Kidney epithelial cell (primary cell): ENCODE measurements around the gene RNF112. TPM values are rescaled to one million over a fixed set of nuclear protein-coding genes. Genes with fewer than 3 reads are reported as not detected.

Source experiments
- DNase-seq: peaks from one replicate; pipeline ENCODE4 v3.0.0-alpha.2; 2010; ENCODE audit warnings: low read depth
- H3K27me3 ChIP-seq: 2 replicates; pipeline ENCODE4 v1.6.0; 2011; ENCODE audit warnings: low read length; ENCODE audit not compliant: control insufficient read depth, insufficient read depth
- H3K36me3 ChIP-seq: 2 replicates; pipeline ENCODE4 v1.5.1; 2011; ENCODE audit warnings: low read length; ENCODE audit not compliant: control insufficient read depth, insufficient read depth
- H3K4me3 ChIP-seq: 2 replicates; pipeline ENCODE4 v1.5.1; 2011; ENCODE audit warnings: low read depth, mild to moderate bottlenecking, control low read depth, low read length
- CTCF ChIP-seq: IDR thresholded peaks from 2 replicates; pipeline ENCODE4 v1.5.1; 2011; ENCODE audit warnings: mild to moderate bottlenecking, moderate library complexity, low read length, control low read depth, inconsistent platforms; ENCODE audit not compliant: insufficient read depth, poor library complexity, severe bottlenecking
- total RNA-seq: library from RNA; depleted of rRNA; stranded (reverse); fragments of >200 nt; gene quantifications from 2 replicates; pipeline ENCODE4 v1.2.3, GENCODE V29; 2015

The RNF112 gene
- total RNA-seq, 1 donor from 2014 or later, result 0.08 TPM

DNA sequence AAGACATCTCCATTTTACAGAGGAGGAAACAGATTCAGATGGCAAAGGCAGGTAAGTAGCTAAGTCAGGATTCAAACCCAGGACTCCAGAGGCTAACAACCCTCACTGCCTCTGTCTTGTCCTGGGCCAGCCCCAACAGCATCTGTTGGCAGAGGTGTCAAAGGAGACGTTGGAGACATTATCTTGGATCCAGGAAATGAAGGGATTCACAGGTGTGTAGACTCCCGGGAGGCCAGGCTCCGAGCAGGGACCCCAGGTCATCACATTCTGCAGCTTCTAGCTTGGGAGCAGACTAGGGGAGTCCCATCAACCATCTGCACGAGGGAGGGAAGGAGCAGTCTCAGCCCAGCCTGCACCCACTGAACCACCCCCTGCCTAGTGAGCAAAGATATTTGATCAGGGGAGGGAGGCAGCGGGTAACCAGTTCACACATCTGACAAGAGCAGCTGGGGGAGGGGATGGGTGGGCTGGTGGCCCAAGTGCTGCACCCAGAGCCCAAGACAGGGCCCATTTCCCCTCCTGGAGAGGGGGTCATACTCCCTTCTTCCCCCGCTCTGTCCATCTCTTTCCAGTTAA, 47.5 kb upstream of the RNF112 start:
- Histone ChIP-seq H3K36me3 (no peaks in the 10 kb centered on the region), H3K27me3 (no peaks in the 10 kb centered on the region), H3K4me3 (no peak overlapping the region)
- DNase-seq, result no peak
- TF ChIP-seq CTCF, result no peak

DNA sequence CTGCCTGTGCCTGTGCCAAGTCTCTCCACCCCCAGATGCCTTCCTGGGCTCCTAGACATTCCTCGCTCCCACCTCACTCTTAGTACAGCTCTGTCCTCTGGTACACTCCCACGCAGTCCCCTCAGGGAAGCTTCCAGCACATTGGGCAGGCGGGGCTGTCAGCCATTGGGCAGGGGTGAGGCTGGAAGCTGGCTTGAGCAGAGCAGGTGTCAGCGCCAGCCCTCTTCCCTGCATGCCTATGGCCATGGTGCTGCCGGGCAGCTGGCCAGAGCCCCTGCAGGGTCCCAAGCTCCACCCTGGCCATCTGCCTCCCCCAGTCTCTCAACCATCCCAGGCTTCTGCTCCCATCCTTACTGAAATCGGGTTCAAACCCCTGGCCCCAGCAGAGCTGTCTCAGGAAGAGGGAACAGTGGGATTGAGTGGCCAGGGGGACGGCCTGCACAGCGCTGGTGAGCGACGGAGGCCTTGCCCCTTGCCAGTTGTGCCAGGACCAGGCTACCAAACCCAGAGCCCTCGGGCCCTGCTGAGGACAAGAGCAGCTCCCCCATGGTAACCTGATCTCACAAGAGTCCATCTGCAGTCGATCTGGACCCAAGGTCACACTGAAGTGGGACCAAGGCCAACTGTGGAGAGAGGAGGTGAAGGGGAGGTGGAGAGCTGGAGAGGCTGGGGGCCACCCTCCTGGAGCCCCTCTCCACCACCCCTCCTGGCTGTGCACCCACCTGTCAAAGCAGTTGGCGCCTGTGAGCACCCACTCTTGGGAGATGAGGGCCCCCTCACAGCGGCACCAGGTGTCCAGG, 46.1 kb upstream of the RNF112 start:
- no peak for TF ChIP-seq CTCF
- Histone ChIP-seq H3K27me3 (no peaks in the 10 kb centered on the region), H3K36me3 (no peaks in the 10 kb centered on the region), H3K4me3 (no peak overlapping the region)
- DNase-seq, result no peak

DNA sequence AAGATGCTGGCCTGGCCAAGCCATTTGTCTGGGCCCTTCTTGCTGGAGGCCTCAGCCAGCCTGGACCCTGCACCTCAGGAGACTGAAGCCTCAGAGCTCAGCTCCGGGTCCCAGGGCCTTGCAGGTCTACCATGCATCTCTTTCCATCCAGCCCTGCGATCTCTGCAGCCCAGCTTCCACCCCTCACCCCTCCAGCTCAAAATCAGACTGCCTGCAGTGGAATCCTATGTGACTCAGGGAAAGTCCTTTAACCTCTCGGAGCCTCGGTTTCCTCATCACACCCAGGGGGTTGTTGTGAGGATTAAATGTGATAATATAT, 45.6 kb upstream of the RNF112 start:
- H3K27me3 ChIP-seq, result no peaks in the 10 kb centered on the region
- DNase-seq, result no peak
- H3K36me3 ChIP-seq, result no peaks in the 10 kb centered on the region
- no peak for TF ChIP-seq CTCF
- H3K4me3 ChIP-seq, result no peak overlapping the region

GRCh38 chr17:19365833-19366636, 45.0 kb upstream of the RNF112 start:
- no peak for TF ChIP-seq CTCF
- Histone ChIP-seq H3K27me3 (no peaks in the 10 kb centered on the region), H3K36me3 (no peaks in the 10 kb centered on the region), H3K4me3 (no peak overlapping the region)
- no peak for DNase-seq

GRCh38 chr17:19366637-19366972, 44.4 kb upstream of the RNF112 start:
- no peaks in the 10 kb centered on the region for H3K36me3 ChIP-seq
- no peak for TF ChIP-seq CTCF
- H3K27me3 ChIP-seq, result no peaks in the 10 kb centered on the region
- H3K4me3 ChIP-seq, result no peak overlapping the region
- no peak for DNase-seq
